Measurements from ENCODE around the gene CCL14. TPM values are rescaled to one million over a fixed set of nuclear protein-coding genes. Genes with fewer than 3 reads are reported as not detected.
A peak's percentile ranks its signal among the peaks of the same experiment; 100 is the strongest.

The CCL14 gene
- total and polyA plus RNA-seq, 4 donors: 1.9 to 124 (median 40.2) TPM

GRCh38 chr17:35978346-35978745 is 8.2 kb downstream of the CCL14 start:
- H3K9ac ChIP-seq (ENCODE audit: low read depth in 1 of 2, low read length in 2 of 2): no peak overlapping the region
- H3K27me3 ChIP-seq (ENCODE audit: control insufficient read depth in 4 of 4, insufficient read depth in 4 of 4, low read length in 3 of 4): no peaks in the 10 kb centered on the region
- no peaks in the 10 kb centered on the region for H3K9me3 ChIP-seq (ENCODE audit: control insufficient read depth in 4 of 4, low read length in 3 of 4)
- H3K4me1 ChIP-seq (ENCODE audit: control insufficient read depth in 4 of 4, insufficient read depth in 4 of 4, low read length in 3 of 4): peaks cover 20 to 70% (median 60%) of the 10 kb centered on the region in 4 donors
- H3K27ac ChIP-seq (ENCODE audit: low read depth in 1 of 2, low read length in 2 of 2): peak overlapping the region; percentile 3 to 27
- TF ChIP-seq YY1 (IDR thresholded peaks at IDR 0.05) (no peak), RXRA (IDR thresholded peaks at IDR 0.05) (no peak), ZBTB33 (IDR thresholded peaks at IDR 0.05) (no peak), SP1 (IDR thresholded peaks at IDR 0.05) (no peak), HNF4G (IDR thresholded peaks at IDR 0.05) (no peak), ATF3 (IDR thresholded peaks at IDR 0.05) (no peak), CTCF (IDR thresholded peaks at IDR 0.05; ENCODE audit: low read depth, low read length, missing input control) (no peak), HNF4A (conservative IDR thresholded peaks at IDR 0.05) (no peak), GABPA (IDR thresholded peaks at IDR 0.05 in 1 of 2, conservative IDR thresholded peaks at IDR 0.05 in 1 of 2) (no peak), FOXA1 (IDR thresholded peaks at IDR 0.05) (no peak), FOXA2 (IDR thresholded peaks at IDR 0.05) (no peak), REST (IDR thresholded peaks at IDR 0.05) (no peak), RAD21 (IDR thresholded peaks at IDR 0.05) (no peak), EGR1 (IDR thresholded peaks at IDR 0.05; ENCODE audit: low read depth in 2 of 2) (no peak)
- no peak for DNase-seq (ENCODE audit: low spot score)
- H3K36me3 ChIP-seq (ENCODE audit: control insufficient read depth in 4 of 4, insufficient read depth in 3 of 4, low read depth in 1 of 4, low read length in 3 of 4): peaks cover 0 to 7% (median 2%) of the 10 kb centered on the region in 4 donors
- no peak overlapping the region for H3K4me3 ChIP-seq (ENCODE audit: low read depth in 1 of 3, low read length in 3 of 3)
- 64% methylated on average over 3 of the region's 3 CpGs for WGBS

- Histone ChIP-seq H3K9me3 (ENCODE audit: control insufficient read depth in 4 of 4, low read length in 3 of 4) (no peaks in the 10 kb centered on the region), H3K4me1 (ENCODE audit: control insufficient read depth in 4 of 4, insufficient read depth in 4 of 4, low read length in 3 of 4) (peaks cover 21 to 76% (median 67%) of the 10 kb centered on the region in 4 donors), H3K36me3 (ENCODE audit: control insufficient read depth in 4 of 4, insufficient read depth in 3 of 4, low read depth in 1 of 4, low read length in 3 of 4) (peaks cover 0 to 7% (median 2%) of the 10 kb centered on the region in 4 donors), H3K27ac (ENCODE audit: low read depth in 1 of 2, low read length in 2 of 2) (peak overlapping the region in 1 of 2 donors; percentile 33), H3K9ac (ENCODE audit: low read depth in 1 of 2, low read length in 2 of 2) (no peak overlapping the region), H3K4me3 (ENCODE audit: low read depth in 1 of 3, low read length in 3 of 3) (no peak overlapping the region), H3K27me3 (ENCODE audit: control insufficient read depth in 4 of 4, insufficient read depth in 4 of 4, low read length in 3 of 4) (no peaks in the 10 kb centered on the region)
- DNase-seq (ENCODE audit: low spot score): no peak
- WGBS: 90% methylated on average over 7 of the region's 7 CpGs
- no peak for TF ChIP-seq CTCF (IDR thresholded peaks at IDR 0.05; ENCODE audit: low read depth, low read length, missing input control)
- TF ChIP-seq ZBTB33 (IDR thresholded peaks at IDR 0.05): no peak
- no peak for TF ChIP-seq JUND (IDR thresholded peaks at IDR 0.05)
- TF ChIP-seq FOXA1 (IDR thresholded peaks at IDR 0.05): no peak
- no peak for TF ChIP-seq YY1 (IDR thresholded peaks at IDR 0.05)
- no peak for TF ChIP-seq EGR1 (IDR thresholded peaks at IDR 0.05; ENCODE audit: low read depth in 2 of 2)
- no peak for TF ChIP-seq RXRA (IDR thresholded peaks at IDR 0.05)
Measured at GRCh38 chr17:35977509-35977908, 9.0 kb downstream of the CCL14 start.

Measured in liver (tissue), 9 donors.